SJSA1 (cell line): ENCODE results near the gene IRX4. TPM values are rescaled to one million over a fixed set of nuclear protein-coding genes. Genes with fewer than 3 reads are reported as not detected.

Source experiments
- DNase-seq, 2 experiments: peaks; one replicate each; pipeline ENCODE4 v3.0.0-alpha.2; 2015 to 2020; ENCODE audit warnings: low spot score in 2 of 2, low read depth in 1 of 2
- H3K27ac ChIP-seq: fragments of 250-450 bp; sonication (Bioruptor Pico); 2 replicates; pipeline ENCODE4 v1.5.1; 2020; ENCODE audit warnings: mild to moderate bottlenecking, moderate library complexity
- H3K27me3 ChIP-seq: fragments of 250-450 bp; sonication (Bioruptor Pico); replicated peaks from 2 replicates; pipeline ENCODE4 v1.5.1; 2020; ENCODE audit warnings: mild to moderate bottlenecking, moderate library complexity
- H3K36me3 ChIP-seq: fragments of 250-450 bp; sonication (Bioruptor Pico); 2 replicates; pipeline ENCODE4 v1.5.1; 2020; ENCODE audit warnings: mild to moderate bottlenecking
- H3K4me1 ChIP-seq: fragments of 250-450 bp; sonication (Bioruptor Pico); replicated peaks from 2 replicates; pipeline ENCODE4 v1.6.1; 2021; ENCODE audit warnings: mild to moderate bottlenecking
- H3K4me3 ChIP-seq: fragments of 250-450 bp; sonication (Bioruptor Pico); 2 replicates; pipeline ENCODE4 v1.5.1; 2020; ENCODE audit warnings: mild to moderate bottlenecking
- H3K9me3 ChIP-seq: fragments of 250-450 bp; sonication (Bioruptor Pico); replicated peaks from 2 replicates; pipeline ENCODE4 v1.5.1; 2020; ENCODE audit warnings: mild to moderate bottlenecking
- total RNA-seq: library from RNA; depleted of rRNA; stranded (reverse); fragments of >200 nt; shearing (Covaris generic); gene quantifications from 2 replicates; pipeline ENCODE4 v1.2.3, GENCODE V29; 2014; rRNA removed

Gene IRX4
- total RNA-seq, 1 experiment from 2014 or later = not detected

DNA sequence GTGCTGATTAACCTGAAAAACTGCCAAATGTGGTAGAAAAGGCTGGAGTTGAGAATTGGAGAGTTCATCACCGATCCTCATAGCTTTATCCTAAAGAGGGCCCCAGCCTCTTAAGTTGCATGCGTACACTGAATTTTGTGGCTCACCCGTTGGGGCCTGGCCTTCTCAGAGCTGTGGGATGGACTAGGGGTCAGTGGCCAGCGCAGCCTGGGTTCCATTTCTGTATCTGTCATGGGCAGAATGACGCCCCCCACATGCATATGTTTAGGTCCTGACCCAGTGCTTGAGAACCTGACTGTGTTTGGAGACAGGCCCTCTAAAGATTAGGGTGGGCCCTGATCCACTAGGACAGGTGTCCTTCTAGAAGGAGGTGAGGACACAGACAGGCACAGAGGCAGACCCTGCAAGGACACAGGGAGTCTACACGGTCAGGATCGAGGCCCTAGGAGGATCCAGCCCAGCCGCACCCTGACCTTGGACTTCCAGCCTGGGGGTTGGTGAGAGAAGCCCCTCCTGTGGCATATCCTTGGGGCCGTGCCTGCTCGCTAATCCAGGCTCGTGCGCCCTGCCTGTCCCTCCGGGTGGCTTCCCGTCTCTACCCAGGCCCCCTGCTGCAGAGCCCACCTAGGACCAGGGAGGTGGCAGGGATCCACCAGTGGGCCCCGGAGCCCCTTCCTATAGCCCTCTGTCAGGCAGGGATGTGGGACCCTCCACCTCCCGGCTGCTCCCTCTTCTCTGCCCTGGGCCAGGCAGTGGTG, 49.3 kb downstream of the IRX4 start:
- no peak for DNase-seq
- no peak overlapping the region for H3K4me3 ChIP-seq
- H3K36me3 ChIP-seq = no peaks in the 10 kb centered on the region
- no peak overlapping the region for H3K27ac ChIP-seq
- no peaks in the 10 kb centered on the region for H3K9me3 ChIP-seq
- H3K4me1 ChIP-seq = peaks cover 7% of the 10 kb centered on the region; the same call in 1 of the 2 replicates
- peaks cover 55% of the 10 kb centered on the region for H3K27me3 ChIP-seq

DNA sequence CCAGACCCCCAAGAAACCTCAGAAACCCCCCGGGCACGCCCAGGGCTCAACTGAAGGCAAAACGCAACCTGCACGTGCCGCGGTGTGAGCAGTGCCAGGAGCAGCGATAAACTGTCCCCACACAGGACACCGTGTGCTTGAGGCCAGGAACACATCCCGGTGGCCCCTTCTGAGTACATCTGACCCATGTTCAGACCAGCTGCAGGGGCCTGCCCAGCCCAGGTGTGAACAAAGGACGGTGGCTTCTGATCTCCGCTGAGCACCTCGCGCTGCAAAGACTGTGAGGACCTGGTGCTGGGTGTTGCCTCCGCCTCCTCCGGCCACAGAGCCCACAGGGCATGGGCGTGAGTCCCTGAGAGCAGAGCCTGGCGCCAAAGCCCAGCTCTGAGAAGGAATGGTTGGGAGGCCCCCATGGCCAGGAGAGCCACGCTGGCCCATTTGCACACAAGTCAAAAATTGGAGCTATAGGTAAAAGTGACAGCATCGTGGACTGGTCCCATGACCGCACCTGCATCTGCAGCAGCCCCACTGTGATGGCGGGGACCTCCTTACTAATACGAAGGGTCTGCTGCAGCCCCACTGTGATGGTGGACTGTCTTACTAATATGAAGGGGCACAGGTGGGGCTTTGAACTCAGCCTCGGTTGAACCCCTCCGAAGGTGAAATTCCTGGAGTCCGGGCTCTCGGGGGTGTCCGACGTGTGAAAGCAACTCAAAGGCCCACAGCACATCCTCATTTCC, 50.0 kb downstream of the IRX4 start:
- peaks cover 48% of the 10 kb centered on the region for H3K27me3 ChIP-seq
- H3K4me1 ChIP-seq = peaks cover 7% of the 10 kb centered on the region; the same call in 1 of the 2 replicates
- H3K4me3 ChIP-seq = no peak overlapping the region
- DNase-seq = no peak
- no peaks in the 10 kb centered on the region for H3K9me3 ChIP-seq
- no peaks in the 10 kb centered on the region for H3K36me3 ChIP-seq
- no peak overlapping the region for H3K27ac ChIP-seq

DNA sequence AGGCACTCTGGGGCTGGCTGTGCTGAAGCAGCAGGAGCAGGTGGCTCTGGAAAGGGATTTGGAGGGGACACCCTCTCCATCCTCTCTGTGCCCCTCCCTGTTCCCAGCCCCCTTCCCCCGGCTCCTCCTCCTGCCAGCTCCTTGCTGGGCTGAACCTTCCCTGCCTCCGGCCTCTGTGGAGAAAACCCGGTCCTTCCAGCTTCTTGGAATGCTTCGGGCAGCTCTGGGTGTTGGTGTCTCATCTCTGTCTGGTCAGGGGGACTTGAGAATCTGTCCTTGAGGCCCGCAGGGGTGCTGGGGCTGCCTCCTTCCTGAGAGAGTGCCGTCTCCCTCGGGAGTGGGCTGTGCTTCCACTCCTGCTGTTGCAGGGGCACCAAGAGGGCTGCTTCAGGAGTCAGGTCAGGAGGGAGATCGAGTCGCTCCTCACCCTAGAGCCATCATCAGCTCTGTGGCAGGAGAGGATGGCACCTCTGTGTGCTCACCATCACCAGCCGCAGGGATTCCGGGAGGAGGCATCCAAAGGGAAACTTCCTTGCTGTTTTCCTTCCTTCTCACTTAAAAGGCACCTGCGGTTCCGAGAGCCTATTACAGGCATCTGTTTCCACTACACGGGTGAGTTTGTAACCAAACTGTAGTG, 50.9 kb downstream of the IRX4 start:
- H3K4me3 ChIP-seq = no peak overlapping the region
- H3K36me3 ChIP-seq = no peaks in the 10 kb centered on the region; the same call in 1 of the 2 replicates
- no peaks in the 10 kb centered on the region for H3K9me3 ChIP-seq
- H3K4me1 ChIP-seq = peaks cover 7% of the 10 kb centered on the region; the same call in 1 of the 2 replicates
- no peak for DNase-seq
- H3K27ac ChIP-seq = no peak overlapping the region
- H3K27me3 ChIP-seq = peaks cover 45% of the 10 kb centered on the region

DNA sequence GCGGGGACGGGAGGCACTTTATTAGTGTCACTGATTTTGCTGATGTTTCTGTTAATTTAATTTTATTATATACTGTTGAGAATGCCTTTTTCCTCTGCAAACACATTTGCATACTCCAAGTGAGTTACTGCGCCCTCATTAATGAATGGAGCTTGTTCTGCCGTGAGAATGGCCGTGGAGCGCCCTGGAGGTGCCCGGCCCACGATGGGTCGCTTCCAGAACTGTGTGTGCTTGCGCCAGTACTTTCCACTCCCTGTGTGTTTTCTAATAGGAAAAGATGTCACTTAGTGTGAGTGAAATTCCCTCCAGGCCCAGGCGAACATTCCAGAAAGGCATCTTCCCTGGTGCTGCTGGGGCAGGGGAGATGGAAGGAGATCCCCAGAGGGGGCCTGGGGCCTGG, 51.5 kb downstream of the IRX4 start:
- no peak for DNase-seq
- no peak overlapping the region for H3K27ac ChIP-seq
- H3K27me3 ChIP-seq = peaks cover 40% of the 10 kb centered on the region
- no peak overlapping the region for H3K4me3 ChIP-seq
- no peaks in the 10 kb centered on the region; the same call in 1 of the 2 replicates for H3K36me3 ChIP-seq
- H3K9me3 ChIP-seq = no peaks in the 10 kb centered on the region
- peaks cover 7% of the 10 kb centered on the region; the same call in 1 of the 2 replicates for H3K4me1 ChIP-seq

DNA sequence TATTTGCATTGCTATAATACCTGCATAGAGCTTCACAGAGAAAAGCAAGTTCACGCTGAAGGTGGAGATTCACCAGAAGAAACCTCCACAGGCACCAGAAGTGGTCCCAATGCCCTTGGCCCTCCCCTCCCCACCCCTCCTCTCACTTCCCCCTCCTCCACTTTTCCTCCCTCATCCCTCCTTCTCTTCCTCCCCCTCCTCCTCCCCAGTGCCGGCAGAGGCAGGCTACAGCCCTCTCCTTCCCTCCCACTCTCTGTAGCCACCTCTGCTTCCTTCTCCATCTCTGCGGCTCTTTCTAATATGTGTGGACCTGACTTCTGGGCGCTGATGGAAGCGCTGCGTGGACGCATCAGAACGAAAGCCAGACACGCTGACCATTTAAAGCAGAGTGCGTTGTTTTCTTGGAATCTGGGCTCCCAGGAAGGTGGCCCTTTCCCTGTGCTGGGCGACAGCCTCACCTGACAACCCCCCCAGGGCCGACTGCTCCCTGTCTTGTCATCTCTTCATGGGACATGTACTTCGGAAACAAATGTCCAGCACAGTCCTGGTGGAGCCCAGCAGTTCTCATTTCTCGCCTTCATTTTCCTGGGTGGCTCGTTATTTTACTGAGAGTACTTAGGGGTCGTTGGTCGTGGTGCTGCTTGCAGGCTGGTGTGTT, 52.0 kb downstream of the IRX4 start:
- H3K27me3 ChIP-seq = peaks cover 35% of the 10 kb centered on the region
- DNase-seq = no peak
- peaks cover 7% of the 10 kb centered on the region; the same call in 1 of the 2 replicates for H3K4me1 ChIP-seq
- H3K36me3 ChIP-seq = peaks cover 4% of the 10 kb centered on the region
- no peaks in the 10 kb centered on the region for H3K9me3 ChIP-seq
- H3K27ac ChIP-seq = no peak overlapping the region
- H3K4me3 ChIP-seq = no peak overlapping the region

DNA sequence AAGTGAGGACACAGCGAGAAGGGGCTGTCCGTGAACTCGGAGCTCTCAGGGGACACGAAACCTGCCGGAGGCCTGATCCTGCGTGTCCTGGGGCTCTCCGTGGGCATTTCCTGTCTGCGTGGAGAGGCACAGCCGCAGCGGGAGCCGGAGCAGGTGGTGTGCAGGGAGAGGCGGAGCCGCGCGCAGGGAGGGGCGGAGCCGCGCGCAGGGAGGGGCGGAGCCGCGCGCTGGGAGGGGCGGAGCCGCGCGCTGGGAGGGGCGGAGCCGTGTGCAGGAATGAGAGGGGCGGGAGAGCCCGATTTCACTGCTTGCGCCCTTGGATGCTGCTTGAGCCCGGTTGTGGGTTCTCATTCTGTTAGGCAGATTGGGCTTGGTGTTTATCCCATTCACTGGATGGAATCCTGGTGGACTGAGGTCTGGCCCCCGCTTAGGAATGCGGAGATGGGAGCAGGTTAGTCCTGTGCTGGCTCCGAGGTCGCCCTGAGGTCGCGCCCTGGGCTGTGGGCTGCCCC, 54.8 kb downstream of the IRX4 start:
- DNase-seq = no peak
- Histone ChIP-seq H3K27ac (no peak overlapping the region), H3K9me3 (no peaks in the 10 kb centered on the region), H3K4me1 (peaks cover 7% of the 10 kb centered on the region; the same call in 1 of the 2 replicates), H3K36me3 (peaks cover 17% of the 10 kb centered on the region), H3K4me3 (no peak overlapping the region), H3K27me3 (peaks cover 19% of the 10 kb centered on the region)

Other genes with a start within 250 kb of the IRX4 start
- 72.8 and 96.3 TPM in 2 replicates for gene MRPL36, start 83.1 kb downstream of the IRX4 start, total RNA-seq
- 131 and 134 TPM in 2 replicates for gene NDUFS6, start 81.5 kb downstream of the IRX4 start, total RNA-seq